GM19025 (cell line): ENCODE results near the gene DRGX.

Source experiments
- ATAC-seq: cut with Tn5 transposase; IDR thresholded peaks from one replicate; pipeline ENCODE4 v1.9.1; 2021; ENCODE audit warnings: mild to moderate bottlenecking, low read depth, moderate library complexity; ENCODE audit not compliant: unreplicated experiment

Gene DRGX

GRCh38 chr10:49364051-49364450, 31.8 kb downstream of the DRGX start:
- ATAC-seq: no peak

GRCh38 chr10:49363309-49364031, 32.4 kb downstream of the DRGX start:
- no peak for ATAC-seq

- peak; percentile 78 for ATAC-seq
Observed at GRCh38 chr10:49362596-49363260, 33.2 kb downstream of the DRGX start.

- ATAC-seq: no peak
Observed at GRCh38 chr10:49361735-49362568, 33.9 kb downstream of the DRGX start.

- no peak for ATAC-seq
Observed at GRCh38 chr10:49361178-49361554, 34.7 kb downstream of the DRGX start.

GRCh38 chr10:49360271-49361177, 35.4 kb downstream of the DRGX start:
- no peak for ATAC-seq

GRCh38 chr10:49359349-49360270, 36.3 kb downstream of the DRGX start:
- no peak for ATAC-seq

- no peak for ATAC-seq
Observed at GRCh38 chr10:49357910-49358309, 38.0 kb downstream of the DRGX start.

- peak; percentile 61 for ATAC-seq
Observed at GRCh38 chr10:49356944-49357343, 38.9 kb downstream of the DRGX start.

- no peak for ATAC-seq
Observed at GRCh38 chr10:49356181-49356580, 39.7 kb downstream of the DRGX start.

GRCh38 chr10:49355221-49355620, 40.7 kb downstream of the DRGX start:
- ATAC-seq: no peak

- ATAC-seq: no peak
Observed at GRCh38 chr10:49354593-49354992, 41.3 kb downstream of the DRGX start.

GRCh38 chr10:49353895-49354566, 41.9 kb downstream of the DRGX start:
- ATAC-seq: no peak

GRCh38 chr10:49353026-49353894, 42.6 kb downstream of the DRGX start:
- no peak for ATAC-seq

GRCh38 chr10:49352323-49352722, 43.6 kb downstream of the DRGX start:
- ATAC-seq: no peak

GRCh38 chr10:49351669-49352068, 44.2 kb downstream of the DRGX start:
- no peak for ATAC-seq

- no peak for ATAC-seq
Observed at GRCh38 chr10:49350846-49351532, 44.9 kb downstream of the DRGX start.
